OCI-LY3 (cell line): ENCODE measurements around the gene ARMC8.

Experiments used
- EZH2phosphoT487 ChIP-seq: fragments of 200-600 bp; shearing (Covaris generic); IDR thresholded peaks from 2 replicates; pipeline ENCODE4 v1.6.1; 2018; ENCODE audit warnings: antibody characterized with exemption, mixed run types, low read depth
- TF ChIP-seq, protein P1 (sequence below): fragments of 200-600, 300-600 bp; sonication (generic); IDR thresholded peaks from 2 replicates; pipeline ENCODE4 v1.5.1; 2014; ENCODE audit warnings: antibody characterized with exemption, low read length, low read depth

DNA sequence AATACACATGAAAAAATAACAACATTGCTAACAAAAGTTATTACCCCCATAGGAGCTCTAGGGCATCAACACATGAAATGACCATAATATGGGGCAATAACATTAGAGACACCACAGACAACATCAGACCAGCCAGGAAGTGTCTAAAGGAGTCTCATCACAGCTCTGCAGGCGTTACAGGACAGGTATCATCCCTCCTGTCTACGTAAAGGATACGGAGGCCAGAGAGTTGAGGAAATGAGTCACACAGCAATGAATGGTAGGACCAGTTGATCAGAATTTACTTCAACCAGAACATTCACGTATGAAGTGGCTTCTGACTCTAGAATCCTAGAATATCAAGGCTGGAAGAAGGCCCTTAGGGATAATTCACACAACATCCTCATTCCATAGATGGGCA, 140.7 kb downstream of the ARMC8 start:
- TF ChIP-seq, protein P1, sequence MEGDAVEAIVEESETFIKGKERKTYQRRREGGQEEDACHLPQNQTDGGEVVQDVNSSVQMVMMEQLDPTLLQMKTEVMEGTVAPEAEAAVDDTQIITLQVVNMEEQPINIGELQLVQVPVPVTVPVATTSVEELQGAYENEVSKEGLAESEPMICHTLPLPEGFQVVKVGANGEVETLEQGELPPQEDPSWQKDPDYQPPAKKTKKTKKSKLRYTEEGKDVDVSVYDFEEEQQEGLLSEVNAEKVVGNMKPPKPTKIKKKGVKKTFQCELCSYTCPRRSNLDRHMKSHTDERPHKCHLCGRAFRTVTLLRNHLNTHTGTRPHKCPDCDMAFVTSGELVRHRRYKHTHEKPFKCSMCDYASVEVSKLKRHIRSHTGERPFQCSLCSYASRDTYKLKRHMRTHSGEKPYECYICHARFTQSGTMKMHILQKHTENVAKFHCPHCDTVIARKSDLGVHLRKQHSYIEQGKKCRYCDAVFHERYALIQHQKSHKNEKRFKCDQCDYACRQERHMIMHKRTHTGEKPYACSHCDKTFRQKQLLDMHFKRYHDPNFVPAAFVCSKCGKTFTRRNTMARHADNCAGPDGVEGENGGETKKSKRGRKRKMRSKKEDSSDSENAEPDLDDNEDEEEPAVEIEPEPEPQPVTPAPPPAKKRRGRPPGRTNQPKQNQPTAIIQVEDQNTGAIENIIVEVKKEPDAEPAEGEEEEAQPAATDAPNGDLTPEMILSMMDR, result no peak
- TF ChIP-seq EZH2phosphoT487, result no peak
